Measurements from ENCODE around the gene GRID1. TPM values are rescaled to one million over a fixed set of nuclear protein-coding genes. Genes with fewer than 3 reads are reported as not detected.
"Not testable (repeated sequence)": the region's sequence is repeated elsewhere in the genome, so short reads cannot be mapped to it uniquely, and the experiment has no call there.

The GRID1 gene
- total RNA-seq, 1 donor from 2014 or later: 0.68 TPM

GRCh38 chr10:85786401-85786899 is 580.1 kb downstream of the GRID1 start:
- no peak for ATAC-seq

GRCh38 chr10:85784792-85785191 is 581.8 kb downstream of the GRID1 start:
- ATAC-seq: no peak

- no peak for ATAC-seq
These were observed 585.2 kb downstream of the GRID1 start for GRCh38 chr10:85781404-85781803.

DNA sequence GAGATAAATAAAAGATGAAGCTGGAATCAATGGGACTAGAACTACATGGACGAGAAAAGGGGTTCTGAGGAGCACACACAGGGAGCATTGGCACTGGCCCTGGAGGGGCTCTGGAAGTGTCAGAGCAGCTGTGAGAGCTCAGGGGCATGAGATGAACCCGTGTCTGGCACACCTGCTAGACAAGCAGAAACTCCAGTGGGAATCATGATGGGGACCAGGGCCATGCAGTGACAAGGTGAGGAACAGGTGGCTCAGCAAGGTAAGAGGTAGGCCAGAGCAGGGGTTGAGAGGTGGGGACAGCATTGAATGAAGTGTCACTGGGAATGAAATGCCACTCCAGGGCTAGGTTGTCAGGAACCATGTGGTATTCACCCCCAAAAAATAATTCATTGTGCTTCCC is 588.5 kb downstream of the GRID1 start:
- ATAC-seq: no peak

DNA sequence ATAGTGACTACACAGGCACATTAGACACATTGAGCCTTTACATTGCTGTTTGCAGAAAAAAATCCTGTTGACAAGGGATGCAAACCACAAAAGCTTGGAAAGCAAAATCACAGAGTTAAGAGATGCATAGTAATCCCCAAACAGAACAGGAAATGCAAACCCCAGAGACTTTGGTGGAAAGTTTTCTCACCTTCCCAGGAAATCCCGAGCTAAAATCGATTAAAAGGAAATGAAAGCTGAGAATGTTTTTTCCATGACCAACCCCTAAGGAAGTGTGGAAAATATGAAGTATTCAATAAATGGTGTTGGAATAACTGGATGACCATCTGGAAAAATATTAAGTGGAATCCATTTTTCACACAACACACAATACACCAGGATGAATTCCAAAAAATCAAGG is 598.7 kb downstream of the GRID1 start:
- ATAC-seq: no peak

GRCh38 chr10:85764108-85764507 is 602.5 kb downstream of the GRID1 start:
- ATAC-seq: no peak

- no peak for ATAC-seq
These were observed 604.6 kb downstream of the GRID1 start for GRCh38 chr10:85761906-85762445.

GRCh38 chr10:85741626-85742300 is 624.8 kb downstream of the GRID1 start:
- ATAC-seq: no peak

GRCh38 chr10:85735997-85736396 is 630.6 kb downstream of the GRID1 start:
- no peak for ATAC-seq

DNA sequence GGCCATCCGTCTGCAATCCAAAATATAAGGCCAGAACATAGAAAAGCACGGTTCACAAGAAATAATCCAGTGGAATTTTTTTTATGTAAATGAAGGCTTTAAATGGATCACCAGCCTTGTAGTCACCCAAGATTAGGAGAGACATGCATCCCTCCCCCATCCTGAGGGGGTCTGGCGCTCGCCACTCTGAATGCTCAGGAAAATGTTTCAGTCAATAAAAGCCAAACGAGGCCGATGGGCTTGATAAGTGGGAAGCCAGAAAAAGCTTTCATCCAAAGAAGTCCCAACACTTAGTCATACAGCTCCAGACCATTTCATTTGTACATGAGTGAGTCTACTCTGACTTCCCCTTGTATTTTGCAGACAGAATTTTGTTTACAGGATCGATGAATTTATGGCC is 631.8 kb downstream of the GRID1 start:
- ATAC-seq: no peak

DNA sequence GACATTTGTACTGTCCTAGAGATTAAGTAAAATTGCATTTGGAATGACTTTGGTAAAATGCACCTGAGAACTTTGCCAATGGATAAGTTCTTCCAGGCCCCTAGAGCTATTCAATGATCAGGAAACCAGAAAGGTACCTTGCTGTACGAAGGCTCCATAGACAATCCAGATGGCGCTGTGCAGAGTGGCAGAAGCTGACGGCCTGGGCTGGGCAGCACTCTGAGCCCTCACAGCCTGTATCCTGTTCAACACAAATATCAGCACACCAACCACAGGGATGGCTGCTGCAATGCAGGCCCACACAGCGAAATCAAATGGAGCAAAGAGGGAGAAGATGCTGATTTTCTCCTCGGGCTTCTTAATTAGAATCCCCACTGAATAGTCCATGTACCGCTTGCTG is 642.4 kb downstream of the GRID1 start:
- ATAC-seq: no peak

DNA sequence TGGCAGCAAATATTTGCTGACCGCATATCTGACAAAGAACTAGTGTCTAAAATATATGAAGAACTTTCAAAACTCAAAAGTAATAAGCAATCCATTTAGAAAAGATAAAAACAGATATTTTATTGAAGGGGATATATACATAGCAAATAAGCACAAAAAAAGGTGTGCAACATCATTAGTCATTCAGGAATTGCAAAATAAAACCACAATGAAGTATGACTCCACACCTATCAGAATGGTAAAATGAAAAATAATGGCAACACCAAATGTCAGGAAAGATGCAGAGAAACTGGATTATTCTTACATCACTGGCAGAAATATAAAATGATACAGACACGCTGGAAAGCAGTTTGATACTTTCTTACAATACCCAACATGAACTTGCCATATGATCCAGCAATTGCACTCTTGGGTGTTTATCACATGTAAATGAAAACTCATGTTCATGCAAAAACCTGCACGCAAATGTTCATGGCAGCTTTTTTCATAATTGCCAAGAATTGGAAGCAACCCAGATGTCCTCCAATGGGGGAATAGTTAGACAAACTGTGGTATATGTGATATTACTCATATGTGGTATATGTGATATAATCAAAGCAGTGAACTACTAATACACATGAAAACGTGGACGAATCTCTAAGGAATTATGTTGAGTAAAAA is 645.5 kb downstream of the GRID1 start:
- no peak for ATAC-seq

DNA sequence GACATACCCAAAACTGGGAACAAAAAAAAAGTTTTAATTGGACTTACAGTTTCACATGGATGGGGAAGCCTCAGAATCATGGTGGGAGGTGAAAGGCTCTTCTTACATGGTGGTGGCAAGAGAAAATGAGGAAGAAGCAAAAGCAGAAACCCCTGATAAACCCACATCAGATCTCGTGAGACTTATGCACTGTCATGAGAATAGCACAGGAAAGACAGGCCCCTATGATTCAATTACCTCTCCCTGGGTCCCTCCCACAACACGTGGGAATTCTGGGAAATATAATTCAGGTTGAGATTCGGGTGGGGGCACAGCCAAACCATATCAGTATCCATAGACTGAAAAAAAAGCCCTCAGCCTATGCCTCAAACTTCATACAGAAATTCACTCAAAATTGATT is 647.2 kb downstream of the GRID1 start:
- ATAC-seq: no peak

DNA sequence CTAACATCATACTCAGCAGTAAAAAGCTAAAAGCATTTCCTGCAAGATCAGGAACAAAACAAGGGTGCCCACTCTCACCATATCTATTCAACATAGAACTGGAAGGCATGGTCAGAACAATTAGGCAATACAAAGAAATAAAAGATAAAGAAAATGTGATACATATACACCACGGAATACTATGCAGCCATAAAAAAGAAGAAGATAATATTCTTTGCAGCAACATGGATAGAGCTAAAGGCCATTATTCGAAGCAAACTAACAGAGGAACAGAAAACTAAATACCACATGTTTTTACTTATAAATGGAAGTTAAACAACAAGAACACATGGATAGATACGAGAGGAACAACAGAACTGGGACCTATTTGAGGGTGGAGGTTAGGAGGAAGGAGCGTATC is 652.7 kb downstream of the GRID1 start:
- ATAC-seq: no peak

DNA sequence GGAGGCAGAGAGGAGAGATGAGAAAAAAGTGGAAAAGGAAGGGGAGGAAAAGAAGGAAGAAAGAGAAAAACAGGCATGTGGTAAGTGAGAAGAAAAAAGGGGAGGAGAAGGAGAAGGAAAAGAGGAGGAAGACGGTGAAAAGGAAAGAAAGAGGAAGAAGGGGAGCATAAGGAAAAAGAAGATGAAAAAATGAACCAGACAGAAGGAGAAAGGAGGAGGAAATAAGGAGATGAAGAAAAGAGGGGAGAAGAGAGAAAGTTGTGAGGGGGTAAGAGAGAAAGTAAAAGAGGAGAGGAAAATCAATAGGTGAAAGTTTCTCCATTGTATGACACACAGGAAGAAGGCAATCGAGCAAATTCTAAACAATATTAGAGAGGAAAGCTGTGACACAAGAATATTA is 663.8 kb downstream of the GRID1 start:
- ATAC-seq: no peak

- ATAC-seq: not testable (repeated sequence)
These were observed 667.5 kb downstream of the GRID1 start for GRCh38 chr10:85699066-85699465.

DNA sequence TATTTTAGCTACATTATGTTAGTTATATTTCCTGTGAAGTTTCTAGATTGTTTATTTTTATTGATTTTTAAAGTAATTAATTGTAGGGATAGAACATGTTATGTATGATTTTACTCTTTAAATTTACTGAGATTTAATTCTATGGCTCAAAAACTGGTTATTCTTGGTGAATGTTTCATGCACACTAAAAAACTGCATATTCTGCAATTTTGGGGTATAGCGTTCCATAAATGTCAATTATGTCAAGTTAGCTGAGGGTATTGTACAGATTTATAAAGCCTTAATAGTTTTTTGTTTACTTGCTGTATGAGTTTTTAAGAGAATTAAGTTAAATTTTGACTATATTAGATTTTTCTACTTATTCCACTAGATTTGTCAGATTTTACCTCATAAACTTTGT is 669.7 kb downstream of the GRID1 start:
- no peak for ATAC-seq

GRCh38 chr10:85682621-85683020 is 684.0 kb downstream of the GRID1 start:
- ATAC-seq: no peak

- ATAC-seq: no peak
These were observed 686.9 kb downstream of the GRID1 start for GRCh38 chr10:85679710-85680109.

GRCh38 chr10:85679061-85679460 is 687.5 kb downstream of the GRID1 start:
- ATAC-seq: no peak

DNA sequence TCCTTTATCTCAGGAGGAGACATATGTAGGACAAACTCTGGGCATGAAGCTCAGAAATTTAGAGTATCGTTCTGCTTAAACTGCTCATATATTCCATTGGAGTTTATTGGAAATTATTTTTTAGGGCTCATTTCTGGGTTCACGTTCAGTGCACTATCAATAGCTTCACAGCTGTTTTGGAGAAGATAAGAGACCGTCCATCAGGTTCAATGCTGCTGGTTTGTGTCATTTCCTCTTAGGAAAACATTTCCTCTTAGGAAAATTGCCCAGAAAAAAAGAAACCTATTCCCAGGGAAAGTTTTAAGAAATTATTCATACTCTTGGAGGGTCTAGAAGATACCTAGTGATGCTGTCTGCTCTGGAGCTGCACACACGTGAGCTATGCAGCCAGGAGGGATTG is 691.7 kb downstream of the GRID1 start:
- ATAC-seq: no peak

GRCh38 chr10:85673270-85673669 is 693.3 kb downstream of the GRID1 start:
- no peak for ATAC-seq

DNA sequence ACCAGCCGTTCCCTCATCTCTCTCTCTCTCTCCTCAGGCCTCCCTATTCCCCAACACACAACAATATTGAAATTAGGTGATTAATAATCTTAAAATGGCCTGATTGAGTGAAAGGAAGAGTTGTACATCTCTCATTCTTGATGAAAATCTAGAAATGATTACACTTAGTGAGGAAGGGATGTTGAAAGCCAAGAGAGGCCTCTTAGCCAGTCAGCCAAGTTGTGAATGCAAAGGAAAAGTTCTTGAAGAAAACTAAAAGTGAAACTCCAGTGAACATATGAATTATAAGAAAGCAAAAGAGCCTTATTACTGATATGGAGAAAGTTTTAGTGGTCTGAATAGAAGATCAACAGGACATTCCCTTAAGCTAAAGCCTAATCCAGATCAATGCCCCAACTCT is 695.1 kb downstream of the GRID1 start:
- no peak for ATAC-seq

- ATAC-seq: no peak
These were observed 698.1 kb downstream of the GRID1 start for GRCh38 chr10:85668522-85668921.
